Measurements from ENCODE around the gene ADAD2.
"Not testable (repeated sequence)": the region's sequence is repeated elsewhere in the genome, so short reads cannot be mapped to it uniquely, and the experiment has no call there.

Gene ADAD2

DNA sequence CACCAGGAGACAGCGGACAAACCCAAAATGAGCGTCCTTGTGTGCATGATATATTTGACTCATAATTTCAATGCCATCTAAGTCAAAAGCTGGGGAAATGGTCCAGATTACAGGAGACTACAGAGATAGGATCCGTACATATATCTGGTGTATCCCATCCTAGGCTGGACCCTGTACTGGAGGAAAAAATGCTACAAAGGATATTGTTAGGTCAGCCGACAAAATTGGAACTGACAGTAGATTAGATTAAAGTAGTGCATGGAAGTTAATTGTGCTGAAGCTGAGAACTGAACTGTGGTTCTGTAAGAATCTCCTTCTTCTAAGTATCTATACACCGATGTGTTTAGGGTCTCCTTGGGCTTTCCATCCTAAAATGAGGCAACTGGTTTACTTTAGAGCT lies 24.6 kb downstream of the ADAD2 start:
- TF ChIP-seq, protein P1, sequence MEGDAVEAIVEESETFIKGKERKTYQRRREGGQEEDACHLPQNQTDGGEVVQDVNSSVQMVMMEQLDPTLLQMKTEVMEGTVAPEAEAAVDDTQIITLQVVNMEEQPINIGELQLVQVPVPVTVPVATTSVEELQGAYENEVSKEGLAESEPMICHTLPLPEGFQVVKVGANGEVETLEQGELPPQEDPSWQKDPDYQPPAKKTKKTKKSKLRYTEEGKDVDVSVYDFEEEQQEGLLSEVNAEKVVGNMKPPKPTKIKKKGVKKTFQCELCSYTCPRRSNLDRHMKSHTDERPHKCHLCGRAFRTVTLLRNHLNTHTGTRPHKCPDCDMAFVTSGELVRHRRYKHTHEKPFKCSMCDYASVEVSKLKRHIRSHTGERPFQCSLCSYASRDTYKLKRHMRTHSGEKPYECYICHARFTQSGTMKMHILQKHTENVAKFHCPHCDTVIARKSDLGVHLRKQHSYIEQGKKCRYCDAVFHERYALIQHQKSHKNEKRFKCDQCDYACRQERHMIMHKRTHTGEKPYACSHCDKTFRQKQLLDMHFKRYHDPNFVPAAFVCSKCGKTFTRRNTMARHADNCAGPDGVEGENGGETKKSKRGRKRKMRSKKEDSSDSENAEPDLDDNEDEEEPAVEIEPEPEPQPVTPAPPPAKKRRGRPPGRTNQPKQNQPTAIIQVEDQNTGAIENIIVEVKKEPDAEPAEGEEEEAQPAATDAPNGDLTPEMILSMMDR (IDR thresholded peaks at IDR 0.05; ENCODE audit: insufficient read depth, missing control alignments): no peak
- DNase-seq (ENCODE audit: insufficient read length, low spot score) (no peak), FAIRE-seq (no peak)

DNA sequence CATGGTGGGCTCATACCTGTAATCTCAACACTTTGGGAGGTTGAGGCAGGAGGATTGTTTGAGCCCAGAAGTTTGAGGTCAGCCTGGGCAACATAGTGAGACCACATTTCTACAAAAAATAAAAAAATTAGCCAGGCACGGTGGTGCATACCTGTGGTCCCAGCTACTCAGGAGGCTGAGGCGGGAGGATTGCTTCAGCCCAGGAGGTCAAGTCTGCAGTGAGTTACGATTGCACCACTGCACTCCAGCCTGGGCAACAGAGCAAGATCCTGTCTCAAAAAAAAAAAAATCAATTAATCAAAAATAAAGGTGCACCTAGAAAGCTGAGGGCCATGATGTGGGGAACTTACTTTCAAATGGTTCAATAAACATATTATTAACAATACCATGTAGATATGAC lies 25.2 kb downstream of the ADAD2 start:
- not testable (repeated sequence) for FAIRE-seq; DNase-seq (ENCODE audit: insufficient read length, low spot score)

GRCh38 chr16:84218176-84218823 lies 27.3 kb downstream of the ADAD2 start:
- DNase-seq (ENCODE audit: insufficient read length, low spot score) (no peak), FAIRE-seq (no peak)
- TF ChIP-seq, protein P1 (IDR thresholded peaks at IDR 0.05; ENCODE audit: insufficient read depth, missing control alignments): no peak

DNA sequence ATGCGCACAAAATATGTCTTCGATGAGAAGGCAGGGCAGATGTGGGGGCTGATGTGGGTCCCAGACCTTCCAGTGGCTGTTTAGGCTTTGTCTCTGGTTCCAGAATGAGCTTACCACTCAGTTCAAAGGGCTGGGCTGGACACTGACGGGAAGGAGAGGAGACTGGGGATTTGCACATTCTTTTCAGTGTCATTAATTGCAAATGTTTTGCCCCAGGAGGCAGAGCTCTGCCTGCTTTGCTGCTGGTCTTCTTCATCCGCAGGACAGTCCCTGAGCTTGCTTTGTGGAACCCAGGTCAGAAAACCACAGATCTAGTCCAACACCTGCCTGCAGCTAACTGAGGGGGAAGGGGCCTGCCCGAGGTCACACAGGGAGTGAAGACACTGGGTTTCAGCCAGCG lies 28.0 kb downstream of the ADAD2 start:
- TF ChIP-seq, protein P1 (IDR thresholded peaks at IDR 0.05; ENCODE audit: insufficient read depth, missing control alignments): no peak
- no peak for FAIRE-seq
- no peak for DNase-seq (ENCODE audit: insufficient read length, low spot score)

GRCh38 chr16:84220851-84221250 lies 29.9 kb downstream of the ADAD2 start:
- DNase-seq (ENCODE audit: insufficient read length, low spot score) (no peak), FAIRE-seq (no peak)
- TF ChIP-seq, protein P1 (IDR thresholded peaks at IDR 0.05; ENCODE audit: insufficient read depth, missing control alignments): no peak

DNA sequence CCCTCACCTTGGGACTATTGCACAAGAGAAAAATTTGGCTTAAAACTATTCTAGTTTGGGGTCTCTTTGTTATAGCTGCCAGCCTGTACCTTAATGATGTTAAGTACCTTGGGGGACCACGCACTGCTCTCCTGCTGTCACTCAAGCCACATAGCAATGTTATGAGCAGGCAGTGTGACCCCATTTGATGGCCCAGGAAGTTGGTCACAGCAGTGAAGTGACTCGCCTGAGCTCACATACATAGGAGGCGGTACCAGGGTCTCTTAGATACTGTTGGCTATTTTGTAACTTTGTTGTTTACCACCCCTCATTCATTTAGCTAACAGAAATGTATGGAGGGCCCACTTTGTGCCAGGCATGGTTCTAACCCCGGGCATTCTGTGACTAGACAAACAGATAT lies 32.5 kb downstream of the ADAD2 start:
- TF ChIP-seq, protein P1 (IDR thresholded peaks at IDR 0.05; ENCODE audit: insufficient read depth, missing control alignments): no peak
- DNase-seq (ENCODE audit: insufficient read length, low spot score): no peak
- FAIRE-seq: no peak

DNA sequence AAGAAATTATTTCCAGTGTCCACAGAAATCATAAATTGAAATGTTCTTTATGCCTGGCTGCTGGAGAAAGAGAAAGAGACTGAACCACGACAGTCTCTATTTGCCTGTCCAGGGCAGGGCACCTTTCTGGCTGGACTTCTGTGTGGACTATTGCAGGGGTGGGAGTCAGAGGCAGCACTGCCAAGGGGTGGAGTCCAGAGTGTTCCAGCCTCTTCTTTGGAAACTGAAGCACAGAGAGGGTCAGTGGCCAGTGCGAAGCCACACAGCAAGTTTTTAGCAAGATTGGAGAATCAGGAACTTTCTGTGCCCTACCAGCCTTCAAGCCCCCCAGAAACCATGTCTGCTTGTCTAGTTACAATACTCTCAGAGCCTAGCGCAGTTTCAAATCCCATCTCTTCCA lies 33.6 kb downstream of the ADAD2 start:
- TF ChIP-seq, protein P1 (IDR thresholded peaks at IDR 0.05; ENCODE audit: insufficient read depth, missing control alignments): no peak
- no peak for FAIRE-seq

DNA sequence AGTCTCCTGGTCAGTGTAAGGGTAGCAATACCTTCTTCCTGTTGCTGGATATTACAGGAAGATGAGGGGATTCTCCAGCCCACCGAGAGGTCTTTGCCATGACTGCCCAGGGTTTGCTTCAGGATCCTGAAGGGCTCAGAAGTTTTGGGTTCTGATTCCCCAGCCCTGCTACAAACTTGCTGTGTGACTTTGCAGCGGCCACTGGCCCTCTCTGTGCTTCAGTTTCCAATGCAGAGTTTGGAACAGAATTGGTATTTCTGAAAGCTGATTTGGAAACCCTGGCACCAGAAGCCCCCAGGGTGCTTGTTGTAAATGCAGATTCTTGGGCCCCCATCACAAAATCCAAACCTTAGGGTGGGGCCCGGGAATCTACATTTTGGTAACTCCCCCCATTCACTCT lies 34.2 kb downstream of the ADAD2 start:
- FAIRE-seq (no peak), DNase-seq (ENCODE audit: insufficient read length, low spot score) (no peak)
- TF ChIP-seq, protein P1 (IDR thresholded peaks at IDR 0.05; ENCODE audit: insufficient read depth, missing control alignments): no peak

More for the DNA sequence above, 33.6 kb downstream of the ADAD2 start:
- no peak for DNase-seq (ENCODE audit: insufficient read length, low spot score)
